Stimulated activated CD8-positive, alpha-beta memory T cell treated with anti-CD3 and anti-CD28 coated beads, Interleukin-15, amount 100 ng/mL, for 48 hours (primary cell): ENCODE results near the gene GIGYF2.
"Not testable (repeated sequence)": the region's sequence is repeated elsewhere in the genome, so short reads cannot be mapped to it uniquely, and the experiment has no call there.

Experiments
- DNase-seq, 2 donors: peaks; one replicate each; pipeline ENCODE4 v3.0.0-alpha.2; 2020; ENCODE audit warnings: low read depth in 2 of 2

Gene GIGYF2, protein sequence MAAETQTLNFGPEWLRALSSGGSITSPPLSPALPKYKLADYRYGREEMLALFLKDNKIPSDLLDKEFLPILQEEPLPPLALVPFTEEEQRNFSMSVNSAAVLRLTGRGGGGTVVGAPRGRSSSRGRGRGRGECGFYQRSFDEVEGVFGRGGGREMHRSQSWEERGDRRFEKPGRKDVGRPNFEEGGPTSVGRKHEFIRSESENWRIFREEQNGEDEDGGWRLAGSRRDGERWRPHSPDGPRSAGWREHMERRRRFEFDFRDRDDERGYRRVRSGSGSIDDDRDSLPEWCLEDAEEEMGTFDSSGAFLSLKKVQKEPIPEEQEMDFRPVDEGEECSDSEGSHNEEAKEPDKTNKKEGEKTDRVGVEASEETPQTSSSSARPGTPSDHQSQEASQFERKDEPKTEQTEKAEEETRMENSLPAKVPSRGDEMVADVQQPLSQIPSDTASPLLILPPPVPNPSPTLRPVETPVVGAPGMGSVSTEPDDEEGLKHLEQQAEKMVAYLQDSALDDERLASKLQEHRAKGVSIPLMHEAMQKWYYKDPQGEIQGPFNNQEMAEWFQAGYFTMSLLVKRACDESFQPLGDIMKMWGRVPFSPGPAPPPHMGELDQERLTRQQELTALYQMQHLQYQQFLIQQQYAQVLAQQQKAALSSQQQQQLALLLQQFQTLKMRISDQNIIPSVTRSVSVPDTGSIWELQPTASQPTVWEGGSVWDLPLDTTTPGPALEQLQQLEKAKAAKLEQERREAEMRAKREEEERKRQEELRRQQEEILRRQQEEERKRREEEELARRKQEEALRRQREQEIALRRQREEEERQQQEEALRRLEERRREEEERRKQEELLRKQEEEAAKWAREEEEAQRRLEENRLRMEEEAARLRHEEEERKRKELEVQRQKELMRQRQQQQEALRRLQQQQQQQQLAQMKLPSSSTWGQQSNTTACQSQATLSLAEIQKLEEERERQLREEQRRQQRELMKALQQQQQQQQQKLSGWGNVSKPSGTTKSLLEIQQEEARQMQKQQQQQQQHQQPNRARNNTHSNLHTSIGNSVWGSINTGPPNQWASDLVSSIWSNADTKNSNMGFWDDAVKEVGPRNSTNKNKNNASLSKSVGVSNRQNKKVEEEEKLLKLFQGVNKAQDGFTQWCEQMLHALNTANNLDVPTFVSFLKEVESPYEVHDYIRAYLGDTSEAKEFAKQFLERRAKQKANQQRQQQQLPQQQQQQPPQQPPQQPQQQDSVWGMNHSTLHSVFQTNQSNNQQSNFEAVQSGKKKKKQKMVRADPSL (N-terminal part only)

GRCh38 chr2:232697059-232697806 is at the start of gene GIGYF2:
GIGYF2 (plus strand) TSS chr2:232697331; CDS start chr2:232735198, 37,867 bp downstream.
- DNase-seq: peak; percentile 89 to 91

- no peak for DNase-seq
These were observed 48.1 kb upstream of the GIGYF2 start for GRCh38 chr2:232649033-232649432.

- no peak for DNase-seq
These were observed 44.7 kb upstream of the GIGYF2 start for GRCh38 chr2:232652505-232652851.

GRCh38 chr2:232653441-232653840 is 43.7 kb upstream of the GIGYF2 start:
- DNase-seq: no peak

GRCh38 chr2:232655392-232655791 is 41.7 kb upstream of the GIGYF2 start:
- no peak for DNase-seq

DNA sequence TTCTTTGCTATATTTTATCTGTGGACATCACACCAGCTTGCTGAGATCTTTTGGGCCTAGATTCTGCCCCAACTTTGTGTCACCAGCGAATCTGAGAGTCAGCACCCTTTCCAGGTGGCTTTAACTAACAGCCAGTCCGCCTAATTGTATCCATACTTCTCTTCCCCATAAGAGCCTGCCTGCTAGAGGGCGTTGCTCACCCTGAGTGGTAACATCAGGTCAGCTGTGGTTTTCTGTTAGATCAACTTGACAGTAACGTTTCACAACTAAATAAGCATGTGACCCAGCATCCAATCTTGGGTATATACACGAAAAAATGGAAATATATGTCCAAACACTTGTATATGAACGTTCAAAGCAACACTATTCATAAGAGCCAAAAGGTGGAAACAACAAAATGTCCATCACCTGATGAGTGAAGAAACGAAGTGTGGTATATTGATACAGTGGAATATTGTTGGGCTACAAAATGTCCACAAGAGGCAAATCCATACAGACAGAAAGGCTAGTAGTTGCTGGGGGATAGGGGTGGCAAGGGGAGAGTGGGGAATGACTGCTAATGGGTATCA is 38.8 kb upstream of the GIGYF2 start:
- no peak for DNase-seq

GRCh38 chr2:232659359-232659758 is 37.8 kb upstream of the GIGYF2 start:
- no peak for DNase-seq

GRCh38 chr2:232662486-232663260 is 34.5 kb upstream of the GIGYF2 start:
- no peak for DNase-seq

DNA sequence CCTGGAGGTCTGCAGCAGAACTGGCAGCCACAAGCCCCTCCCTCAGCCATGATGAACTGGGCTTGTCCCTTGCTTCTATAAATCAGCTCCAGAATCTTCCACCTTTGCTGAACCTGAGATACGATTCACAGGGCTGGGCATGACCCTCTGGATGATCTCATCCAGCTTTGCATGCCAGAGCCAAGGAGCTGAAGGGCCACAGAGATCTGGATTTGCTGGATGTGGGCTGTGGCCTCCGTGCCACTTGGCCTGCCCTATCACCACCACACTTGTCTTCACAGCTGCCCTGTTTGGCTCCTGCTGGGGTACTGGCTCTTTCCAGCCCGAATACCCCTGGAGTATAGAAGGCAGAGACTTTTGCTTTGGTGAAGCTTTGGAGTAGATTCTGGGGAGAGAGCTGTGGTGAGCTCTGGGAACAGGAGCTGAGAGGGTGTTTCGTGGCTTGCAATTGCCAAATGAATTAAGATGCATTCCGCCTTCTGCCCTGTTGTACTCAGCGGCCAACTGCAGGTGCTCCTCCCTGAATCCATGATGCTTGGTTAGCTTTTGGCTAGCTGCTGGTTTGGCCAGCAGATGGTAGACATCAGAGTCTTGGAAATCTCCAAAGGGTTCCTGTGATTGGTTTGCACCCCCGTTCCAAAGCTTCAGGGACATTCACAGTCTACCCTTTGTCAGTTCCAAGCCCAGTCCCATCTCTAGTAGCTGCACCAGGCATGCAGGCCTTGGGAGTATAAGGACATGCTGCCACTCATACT is 30.9 kb upstream of the GIGYF2 start:
- DNase-seq: no peak

- no peak for DNase-seq
These were observed 29.0 kb upstream of the GIGYF2 start for GRCh38 chr2:232667989-232668583.

GRCh38 chr2:232668805-232669444 is 28.2 kb upstream of the GIGYF2 start:
- DNase-seq: no peak

GRCh38 chr2:232672588-232672987 is 24.5 kb upstream of the GIGYF2 start:
- no peak for DNase-seq

DNA sequence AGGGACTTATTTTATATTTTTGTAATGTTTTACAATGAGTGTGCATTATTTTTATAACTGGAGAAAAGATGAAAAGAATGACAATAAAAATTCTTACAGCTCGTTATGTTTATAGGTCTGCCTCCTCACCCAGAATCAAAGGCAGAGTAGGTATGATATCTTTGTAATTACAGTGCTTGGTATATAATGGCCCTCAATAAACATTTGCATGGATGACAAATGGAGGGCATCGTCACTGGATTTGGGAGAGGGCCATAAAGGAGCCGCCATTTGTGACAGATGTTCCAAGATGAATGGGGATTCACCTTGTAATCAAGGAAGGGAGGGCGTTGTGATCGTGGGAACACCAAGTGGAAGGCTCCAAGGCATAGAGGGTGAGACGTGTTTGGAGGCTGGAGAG is 22.6 kb upstream of the GIGYF2 start:
- no peak for DNase-seq

DNA sequence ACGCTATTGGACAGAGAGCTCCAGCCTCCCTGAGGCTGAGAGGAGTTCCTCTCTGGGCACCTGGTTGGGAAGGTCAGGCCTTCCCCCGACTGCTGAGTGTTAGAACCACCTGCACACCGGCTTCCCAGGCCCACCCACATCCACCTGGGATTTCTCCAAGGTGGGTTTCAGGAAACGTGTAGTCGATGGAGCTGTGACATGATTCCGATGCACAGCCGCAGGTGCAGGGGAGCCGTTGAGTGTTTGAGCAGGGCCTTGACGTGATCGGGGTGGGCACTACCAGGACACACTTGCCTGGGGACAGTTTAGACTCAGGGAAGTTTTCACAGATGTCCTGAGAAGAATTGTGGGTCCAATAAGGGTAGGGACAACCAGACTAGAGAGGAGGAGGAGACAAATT is 21.8 kb upstream of the GIGYF2 start:
- DNase-seq: no peak

DNA sequence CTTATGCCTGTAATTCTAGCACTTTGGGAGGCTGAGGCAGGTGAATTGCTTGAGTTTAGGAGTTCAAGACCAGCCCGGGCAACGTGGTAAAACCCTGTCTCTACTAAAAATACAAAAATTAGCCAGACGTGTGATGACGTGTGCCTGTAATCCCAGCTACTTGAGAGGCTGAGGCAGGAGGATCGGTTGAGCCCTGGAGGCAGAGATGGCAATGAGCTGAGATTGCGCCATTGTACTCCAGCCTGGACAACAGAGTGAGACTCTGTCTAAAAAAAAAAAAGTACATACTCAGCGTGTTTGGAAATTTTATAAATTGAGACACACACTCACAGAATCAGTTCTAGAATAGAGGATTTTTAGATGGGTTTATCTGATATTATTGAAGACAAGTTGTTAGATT is 17.1 kb upstream of the GIGYF2 start:
- no peak for DNase-seq

DNA sequence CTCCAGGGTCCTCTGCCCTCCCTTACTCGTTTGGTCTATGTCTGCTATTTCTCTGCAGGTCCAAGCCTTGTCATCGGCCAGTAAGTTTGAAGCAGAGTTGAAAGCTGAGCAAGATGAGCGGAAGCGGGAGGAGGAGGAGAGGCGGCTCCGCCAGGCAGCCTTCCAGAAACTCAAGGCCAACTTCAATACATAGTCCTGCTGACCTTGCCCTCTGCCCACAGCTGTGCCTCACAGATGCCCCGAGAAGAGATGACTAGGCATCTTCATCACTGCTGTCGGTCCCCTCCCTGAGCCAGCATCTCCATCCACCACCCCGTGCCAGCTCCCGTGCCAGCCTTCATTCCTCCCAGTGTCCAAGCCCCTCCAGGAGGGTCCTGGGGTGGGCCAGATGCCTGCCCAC is 15.6 kb upstream of the GIGYF2 start:
- DNase-seq: no peak

GRCh38 chr2:232683368-232683767 is 13.8 kb upstream of the GIGYF2 start:
- no peak for DNase-seq

DNA sequence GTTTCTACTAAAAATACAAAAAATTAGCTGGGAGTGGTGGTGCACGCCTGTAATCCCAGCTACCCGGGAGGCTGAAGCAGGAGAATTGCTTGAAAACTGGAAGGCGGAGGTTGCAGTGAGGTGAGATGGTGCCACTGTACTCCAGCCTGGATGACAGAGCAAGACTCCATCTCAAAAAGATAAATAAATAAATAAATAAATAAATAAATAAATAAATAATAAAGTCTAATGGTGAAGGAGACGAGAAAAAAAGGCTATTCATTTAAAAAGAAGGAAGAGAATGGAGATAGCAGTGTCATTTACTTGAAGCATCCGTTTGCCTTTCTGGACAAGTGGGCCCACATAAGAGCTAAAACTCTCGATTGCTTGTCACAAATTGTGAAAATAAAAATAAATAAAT is 11.7 kb upstream of the GIGYF2 start:
- not testable (repeated sequence) for DNase-seq
